ENCODE data around the gene XRN2. TPM values are rescaled to one million over a fixed set of nuclear protein-coding genes. Genes with fewer than 3 reads are reported as not detected.
A peak's percentile ranks its signal among the peaks of the same experiment; 100 is the strongest.

Gene XRN2
- total RNA-seq, 1 experiment from 2014 or later = 118 TPM

- no peak for TF ChIP-seq ZNF425 (CRISPR knock-in tag; conservative IDR thresholded peaks at IDR 0.05)
- TF ChIP-seq, protein P1, sequence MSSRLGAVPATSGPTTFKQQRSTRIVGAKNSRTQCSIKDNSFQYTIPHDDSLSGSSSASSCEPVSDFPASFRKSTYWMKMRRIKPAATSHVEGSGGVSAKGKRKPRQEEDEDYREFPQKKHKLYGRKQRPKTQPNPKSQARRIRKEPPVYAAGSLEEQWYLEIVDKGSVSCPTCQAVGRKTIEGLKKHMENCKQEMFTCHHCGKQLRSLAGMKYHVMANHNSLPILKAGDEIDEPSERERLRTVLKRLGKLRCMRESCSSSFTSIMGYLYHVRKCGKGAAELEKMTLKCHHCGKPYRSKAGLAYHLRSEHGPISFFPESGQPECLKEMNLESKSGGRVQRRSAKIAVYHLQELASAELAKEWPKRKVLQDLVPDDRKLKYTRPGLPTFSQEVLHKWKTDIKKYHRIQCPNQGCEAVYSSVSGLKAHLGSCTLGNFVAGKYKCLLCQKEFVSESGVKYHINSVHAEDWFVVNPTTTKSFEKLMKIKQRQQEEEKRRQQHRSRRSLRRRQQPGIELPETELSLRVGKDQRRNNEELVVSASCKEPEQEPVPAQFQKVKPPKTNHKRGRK (CRISPR knock-in tag; IDR thresholded peaks at IDR 0.05; ENCODE audit: borderline replicate concordance) = no peak
- TF ChIP-seq, protein P2, sequence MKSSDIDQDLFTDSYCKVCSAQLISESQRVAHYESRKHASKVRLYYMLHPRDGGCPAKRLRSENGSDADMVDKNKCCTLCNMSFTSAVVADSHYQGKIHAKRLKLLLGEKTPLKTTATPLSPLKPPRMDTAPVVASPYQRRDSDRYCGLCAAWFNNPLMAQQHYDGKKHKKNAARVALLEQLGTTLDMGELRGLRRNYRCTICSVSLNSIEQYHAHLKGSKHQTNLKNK (CRISPR knock-in tag; IDR thresholded peaks at IDR 0.05) = no peak
- no peak for TF ChIP-seq NR2C2 (CRISPR knock-in tag; IDR thresholded peaks at IDR 0.05)
Measured at GRCh38 chr20:21338291-21338690, 35.2 kb downstream of the XRN2 start (continued).

- peak overlapping the region; percentile 25; the same call in 1 of the 2 replicates for H3K27ac Mint-ChIP-seq
- CTCF ChIA-PET = no interaction called here
- H3K4me3 Mint-ChIP-seq = no peak overlapping the region
- peaks cover 68% of the 10 kb centered on the region for H3K36me3 Mint-ChIP-seq
- H3K4me1 Mint-ChIP-seq = peaks cover 17% of the 10 kb centered on the region
- TF ChIP-seq E2F5 (CRISPR knock-in tag; IDR thresholded peaks at IDR 0.05) (no peak), ATF1 (CRISPR knock-in tag; IDR thresholded peaks at IDR 0.05) (no peak), GABPB1 (CRISPR knock-in tag; IDR thresholded peaks at IDR 0.05) (peak; percentile 71), ETV6 (CRISPR knock-in tag; IDR thresholded peaks at IDR 0.05) (no peak), NFATC4 (CRISPR knock-in tag; IDR thresholded peaks at IDR 0.05) (no peak), CTCF (IDR thresholded peaks at IDR 0.05) (no peak), ZNF317 (CRISPR knock-in tag; IDR thresholded peaks at IDR 0.05; ENCODE audit: borderline replicate concordance, low read depth) (no peak)
- POLR2A ChIA-PET = no interaction called here
- no peak for ATAC-seq
- no peak for DNase-seq (ENCODE audit: low spot score)
- no peaks in the 10 kb centered on the region for H3K9me3 Mint-ChIP-seq
- no peaks in the 10 kb centered on the region for H3K27me3 Mint-ChIP-seq (ENCODE audit: low read depth)
Measured at GRCh38 chr20:21339499-21339898, 36.4 kb downstream of the XRN2 start.

- peaks cover 62% of the 10 kb centered on the region for H3K36me3 Mint-ChIP-seq
- TF ChIP-seq ZNF263 (CRISPR knock-in tag; IDR thresholded peaks at IDR 0.05; ENCODE audit: low read depth) (no peak), TEAD4 (CRISPR knock-in tag; IDR thresholded peaks at IDR 0.05) (no peak), ZNF425 (CRISPR knock-in tag; conservative IDR thresholded peaks at IDR 0.05) (no peak), SP1 (CRISPR knock-in tag; conservative IDR thresholded peaks at IDR 0.05) (no peak), ELF4 (CRISPR knock-in tag; IDR thresholded peaks at IDR 0.05; ENCODE audit: low read depth) (no peak), TEAD1 (CRISPR knock-in tag; IDR thresholded peaks at IDR 0.05) (no peak), ZNF416 (CRISPR knock-in tag; IDR thresholded peaks at IDR 0.05) (no peak), NFE2L1 (CRISPR knock-in tag; IDR thresholded peaks at IDR 0.05) (no peak)
- TF ChIP-seq, protein P3, sequence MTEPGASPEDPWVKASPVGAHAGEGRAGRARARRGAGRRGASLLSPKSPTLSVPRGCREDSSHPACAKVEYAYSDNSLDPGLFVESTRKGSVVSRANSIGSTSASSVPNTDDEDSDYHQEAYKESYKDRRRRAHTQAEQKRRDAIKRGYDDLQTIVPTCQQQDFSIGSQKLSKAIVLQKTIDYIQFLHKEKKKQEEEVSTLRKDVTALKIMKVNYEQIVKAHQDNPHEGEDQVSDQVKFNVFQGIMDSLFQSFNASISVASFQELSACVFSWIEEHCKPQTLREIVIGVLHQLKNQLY (CRISPR knock-in tag; IDR thresholded peaks at IDR 0.05) = no peak
Measured at GRCh38 chr20:21340991-21341697, 38.0 kb downstream of the XRN2 start.

More at GRCh38 chr20:21340991-21341697, 38.0 kb downstream of the XRN2 start:
- ChIA-PET POLR2A (no interaction called here), CTCF (interaction anchor here (0.6 to 2.3 kb wide), 3 partner anchors 11 to 203 kb away, joined by 3 to 13 read pairs (median 4); no protein-coding TSS in a partner anchor)
- H3K4me3 Mint-ChIP-seq = peak overlapping the region; percentile 1; the same call in 1 of the 2 replicates
- no peaks in the 10 kb centered on the region for H3K27me3 Mint-ChIP-seq (ENCODE audit: low read depth)
- peaks cover 17% of the 10 kb centered on the region for H3K4me1 Mint-ChIP-seq
- peak overlapping the region; percentile 44 for H3K27ac Mint-ChIP-seq
- DNase-seq (ENCODE audit: low spot score) = no peak
- peak; percentile 78 for ATAC-seq
- H3K9me3 Mint-ChIP-seq = no peaks in the 10 kb centered on the region
